Stimulated activated CD8-positive, alpha-beta memory T cell treated with anti-CD3 and anti-CD28 coated beads, Interleukin-12 subunit alpha, Interleukin-12 subunit beta, amount 100 ng/mL, for 24 hours (primary cell): ENCODE results near the gene TRPV5.

Source experiments
- DNase-seq: peaks from one replicate; pipeline ENCODE4 v3.0.0-alpha.2; 2020; ENCODE audit errors: extremely low read depth

Gene TRPV5

DNA sequence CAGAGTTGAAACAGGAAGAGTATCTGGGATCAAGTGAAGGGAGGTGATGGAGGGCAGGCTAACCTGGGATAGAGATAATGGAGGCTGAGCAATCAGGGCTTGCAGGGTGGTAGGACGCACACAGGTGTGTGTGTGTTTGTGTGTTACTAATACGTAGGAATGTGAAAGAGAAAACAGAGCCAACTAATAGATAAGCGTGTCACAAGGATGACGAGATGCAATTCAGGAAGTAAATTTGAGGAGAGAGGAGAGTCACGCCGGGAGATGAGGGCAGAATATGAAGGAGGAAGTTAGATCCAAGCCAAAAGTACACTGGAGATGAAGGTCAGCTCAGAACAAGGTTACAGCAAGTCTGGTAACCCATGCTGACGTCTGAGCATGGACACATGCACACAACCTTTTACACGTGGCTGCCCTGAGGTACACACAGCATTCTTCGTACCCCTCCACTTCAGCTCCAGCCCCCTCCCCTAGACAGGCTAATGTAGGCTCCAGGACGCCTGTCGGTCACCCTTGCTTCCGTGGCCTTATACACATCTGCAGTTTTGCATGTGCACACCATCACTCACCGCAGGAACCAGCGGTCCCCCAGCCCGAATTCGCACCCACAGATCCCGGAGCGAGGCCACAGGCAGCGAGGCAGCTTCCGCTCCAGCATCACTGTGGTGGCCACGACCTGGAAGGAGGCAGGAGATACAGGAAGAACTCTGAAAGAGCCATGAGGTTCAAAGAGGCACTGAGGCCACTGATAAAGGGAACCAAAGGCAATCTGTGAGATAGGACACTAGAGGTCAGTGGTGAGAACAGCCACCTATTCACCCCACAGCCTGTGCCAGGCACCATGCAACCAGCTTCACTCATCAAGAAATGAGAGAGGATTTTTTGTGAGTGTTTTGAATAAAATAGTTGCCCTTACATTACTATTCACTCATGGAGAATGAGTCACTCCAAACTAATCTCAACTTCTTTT is 24.3 kb downstream of the TRPV5 start:
- no peak for DNase-seq

DNA sequence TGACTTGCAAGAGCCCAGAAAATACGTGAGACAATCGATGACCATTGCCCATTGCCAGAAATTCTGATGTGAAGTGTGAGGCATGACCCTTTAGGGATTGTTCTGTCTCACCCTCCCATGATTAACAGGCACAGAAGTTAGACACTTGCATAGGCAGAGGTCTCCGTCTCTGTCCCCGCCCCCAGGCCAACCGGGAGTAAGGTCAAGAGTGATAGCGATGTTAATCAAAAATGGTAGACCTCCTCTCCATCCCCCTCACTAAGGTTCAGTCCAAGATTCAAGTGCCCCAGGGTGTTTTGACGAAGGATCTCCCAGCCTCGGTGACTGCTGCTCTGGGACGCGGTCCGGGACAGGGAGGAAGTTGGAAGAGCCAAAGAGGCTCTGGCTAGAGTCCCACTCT is 25.3 kb downstream of the TRPV5 start:
- no peak for DNase-seq

DNA sequence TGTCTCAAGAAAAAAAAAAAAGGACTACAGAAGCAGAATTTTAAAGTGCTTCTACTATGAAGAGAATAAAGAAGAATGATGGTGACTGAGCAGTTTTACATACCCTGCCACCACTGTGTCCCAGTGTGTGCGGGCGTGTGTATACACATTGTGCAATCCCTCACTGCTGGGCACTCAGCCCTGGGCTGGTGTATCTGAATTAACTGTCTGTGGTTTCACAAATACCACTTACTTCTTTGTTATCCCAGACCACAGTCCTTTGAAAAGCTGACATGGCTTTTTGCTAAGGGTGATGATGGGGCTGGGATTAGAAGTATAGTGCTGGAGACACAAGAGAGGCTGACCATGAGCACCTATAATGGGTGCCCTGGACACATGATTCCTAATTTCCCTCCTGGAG is 26.9 kb downstream of the TRPV5 start:
- DNase-seq: no peak

DNA sequence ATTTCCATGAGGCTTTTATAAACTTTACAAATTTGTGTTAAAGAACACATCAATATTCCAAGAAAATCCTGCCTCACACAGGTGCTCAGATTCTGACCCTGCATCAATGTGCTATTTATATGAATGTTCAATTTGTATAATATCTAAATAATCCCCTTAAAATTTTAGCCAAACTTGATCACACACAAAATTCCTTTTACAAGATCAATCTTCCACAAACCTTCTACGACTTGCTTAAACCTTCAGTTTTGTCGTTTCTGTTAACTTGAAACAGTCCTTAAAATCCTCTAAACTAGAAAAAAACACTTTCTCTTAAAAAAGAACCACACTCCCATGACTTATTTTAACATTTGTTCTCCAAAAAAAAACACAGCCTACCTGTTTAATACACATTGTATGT is 27.8 kb downstream of the TRPV5 start:
- no peak for DNase-seq

DNA sequence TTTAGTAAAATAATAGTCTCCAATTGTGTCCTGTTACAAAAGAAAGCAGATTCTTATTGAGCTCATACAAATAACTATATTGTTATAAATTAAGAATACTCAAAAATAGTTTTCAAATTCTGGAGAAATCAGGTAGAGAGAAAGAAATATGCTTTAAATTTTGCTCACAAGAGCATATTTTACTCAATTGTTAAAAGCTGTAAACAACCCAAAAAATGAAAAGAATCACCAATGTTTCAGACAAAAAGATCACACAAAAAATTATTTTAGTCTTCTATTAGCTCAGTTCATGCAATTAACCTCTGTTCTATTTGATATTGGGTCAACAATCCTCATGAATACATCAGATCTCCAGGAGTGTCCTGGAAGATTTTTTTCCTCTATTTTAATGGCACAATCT is 29.4 kb downstream of the TRPV5 start:
- no peak for DNase-seq

DNA sequence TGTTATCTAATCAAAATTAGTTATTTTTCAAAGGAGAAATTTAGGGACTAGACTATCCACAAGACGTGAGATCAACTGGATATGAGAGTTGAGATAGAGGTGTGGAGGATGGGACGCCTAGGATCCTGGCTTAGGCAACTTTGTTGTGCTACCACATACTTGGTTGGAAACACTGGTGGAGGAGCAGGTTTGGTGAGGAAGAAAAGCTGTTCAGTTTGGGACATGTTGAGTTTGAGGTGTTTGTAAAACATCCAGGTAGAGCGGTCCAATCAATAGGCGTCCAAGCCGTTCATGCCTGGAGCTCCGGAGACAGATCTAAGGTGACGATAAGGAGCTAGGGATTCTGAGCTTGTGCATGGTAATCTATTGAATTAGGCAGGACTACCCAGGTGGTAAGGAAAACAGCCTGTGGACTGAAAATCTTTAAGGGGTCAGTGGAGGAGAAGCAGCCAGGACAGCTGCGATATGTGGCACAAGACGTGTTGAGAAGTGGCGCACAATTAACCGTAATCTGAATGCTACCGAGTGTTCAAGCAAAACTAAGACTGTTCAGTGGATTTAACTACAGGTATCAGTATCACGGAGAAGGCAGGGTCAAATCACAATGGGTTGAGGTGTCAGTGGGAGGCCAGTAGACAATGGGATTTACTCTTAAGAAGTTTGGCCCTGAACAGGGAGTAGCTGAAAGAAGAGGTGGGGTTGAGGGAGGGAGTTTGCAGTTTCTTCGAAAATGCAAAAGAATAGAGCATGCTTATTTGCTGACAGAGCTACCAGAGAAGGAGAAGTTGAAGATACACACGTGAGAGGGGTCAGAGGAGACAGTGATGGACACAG is 31.9 kb downstream of the TRPV5 start:
- DNase-seq: no peak

DNA sequence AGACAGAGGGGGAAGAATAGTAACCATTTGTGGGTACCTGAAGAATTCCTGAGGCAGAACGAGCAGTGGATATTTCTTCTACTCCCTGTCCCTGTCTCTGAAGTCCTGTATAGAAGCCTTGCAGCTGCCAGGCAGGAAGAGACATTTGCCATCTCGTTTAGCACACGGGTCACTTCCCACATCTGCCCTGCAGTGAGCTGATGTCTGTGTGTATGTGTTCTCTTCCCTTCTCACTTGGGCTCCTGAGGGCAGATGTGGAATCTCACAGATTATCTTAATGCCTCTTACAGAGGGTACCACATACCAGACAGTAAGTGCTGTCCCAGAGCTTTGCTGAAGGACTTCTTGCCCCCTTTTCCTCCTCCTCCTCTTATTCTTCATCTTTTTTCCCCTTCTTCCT is 33.9 kb downstream of the TRPV5 start:
- no peak for DNase-seq

DNA sequence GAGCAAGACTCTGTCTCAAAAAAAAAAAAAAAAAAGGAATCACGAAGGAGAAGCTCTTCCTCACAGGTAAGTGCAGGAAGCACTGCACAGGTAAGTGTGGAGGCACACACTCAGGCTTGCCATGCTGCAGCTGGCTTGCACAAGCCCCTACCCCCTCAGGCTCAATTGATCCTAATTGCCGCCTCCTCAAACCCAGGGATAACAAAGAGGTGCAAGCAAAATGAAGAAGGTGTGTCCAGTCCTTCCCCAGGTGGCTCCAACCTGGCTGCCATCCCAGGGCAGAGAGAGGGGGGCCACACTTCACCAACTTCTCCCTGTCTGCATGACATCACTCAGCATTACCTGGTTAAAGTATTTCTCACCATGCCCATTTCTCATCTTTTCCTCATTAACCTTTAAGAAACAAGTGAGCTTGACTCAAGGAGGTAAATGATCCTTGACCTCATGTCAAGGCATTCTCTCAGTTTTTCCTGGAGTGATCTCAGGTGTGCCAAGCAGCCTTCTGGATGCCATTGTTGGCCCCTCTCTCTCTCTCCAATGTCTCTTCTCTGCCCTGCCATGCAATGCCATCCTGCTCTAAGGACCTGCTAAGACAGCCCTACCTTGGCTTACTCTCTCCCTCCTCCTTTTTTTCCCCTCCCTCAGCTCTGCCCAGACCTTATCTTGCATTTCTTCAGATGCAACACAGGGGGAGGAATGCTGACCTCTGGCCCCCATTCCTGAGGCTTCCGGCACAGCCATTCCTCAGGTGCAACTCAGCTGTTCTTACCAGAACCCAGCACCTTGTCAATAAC is 35.0 kb downstream of the TRPV5 start:
- DNase-seq: no peak

DNA sequence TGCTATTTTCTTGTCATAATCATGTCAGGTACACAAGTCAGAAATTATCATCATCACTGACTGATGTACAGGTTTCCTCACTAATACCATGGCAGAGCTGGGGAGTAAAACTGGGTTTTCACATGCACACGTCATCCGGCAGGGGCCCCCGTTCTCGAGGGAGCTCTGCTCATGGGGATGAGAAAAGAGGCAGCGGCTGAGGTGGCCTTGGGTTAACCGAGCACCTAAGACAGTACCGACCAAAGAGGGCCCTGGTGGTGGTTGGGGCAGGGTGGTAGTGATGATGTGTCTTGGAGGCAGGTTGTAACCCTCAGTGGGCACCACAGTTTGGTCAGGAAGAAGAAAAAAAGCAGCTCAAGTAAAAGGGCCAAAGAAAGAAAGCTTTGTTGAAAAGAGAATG is 35.9 kb downstream of the TRPV5 start:
- no peak for DNase-seq

DNA sequence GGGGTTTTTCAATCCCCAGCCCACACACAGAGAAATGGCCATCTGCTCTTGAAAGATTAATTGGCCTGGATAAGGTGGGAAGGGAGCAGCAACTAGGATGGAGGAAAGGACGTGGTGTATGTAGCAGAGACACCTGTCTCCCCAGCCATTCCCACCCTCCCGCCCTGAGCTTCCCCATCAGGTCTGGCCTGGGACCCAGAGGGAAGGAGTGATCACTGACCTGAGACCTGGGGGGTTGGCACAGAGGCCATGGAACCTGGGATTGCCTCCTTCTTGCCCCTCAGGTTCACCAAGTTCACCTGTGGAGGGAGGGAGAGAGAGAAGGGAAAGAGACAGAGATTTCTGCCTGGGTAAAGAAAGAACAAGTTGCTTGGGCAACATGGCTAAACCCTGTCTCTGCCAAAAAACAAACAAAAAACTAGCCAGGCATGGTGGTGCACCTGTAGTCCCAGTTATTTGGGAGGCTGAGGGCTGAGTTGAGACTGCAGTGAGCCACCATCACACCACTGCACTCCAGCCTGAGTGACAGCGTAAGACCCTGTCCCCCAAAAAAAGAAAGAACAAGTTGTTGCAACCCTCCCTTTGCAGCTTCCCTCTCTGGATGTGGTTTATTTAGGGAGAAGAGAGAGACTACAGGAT is 36.7 kb downstream of the TRPV5 start:
- DNase-seq: no peak

DNA sequence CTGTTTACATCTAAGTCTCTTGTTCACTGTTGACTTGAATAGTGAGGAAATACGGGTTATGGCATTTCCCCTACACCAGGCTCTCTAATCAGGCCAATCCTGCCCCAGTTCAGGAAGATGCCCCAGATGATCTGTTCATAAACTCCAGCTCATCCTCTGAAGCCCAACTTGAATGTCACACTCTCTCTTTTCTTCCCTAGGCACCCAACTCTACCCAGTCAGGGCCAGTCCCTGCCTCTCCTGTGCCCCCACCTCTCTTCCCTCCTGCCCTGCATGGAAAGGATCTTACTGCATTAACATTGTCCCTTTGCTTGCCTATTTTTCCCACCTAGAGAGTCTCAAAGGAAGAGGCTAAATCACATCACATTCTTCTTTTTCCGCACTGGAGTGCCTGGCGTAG is 37.4 kb downstream of the TRPV5 start:
- DNase-seq: no peak

DNA sequence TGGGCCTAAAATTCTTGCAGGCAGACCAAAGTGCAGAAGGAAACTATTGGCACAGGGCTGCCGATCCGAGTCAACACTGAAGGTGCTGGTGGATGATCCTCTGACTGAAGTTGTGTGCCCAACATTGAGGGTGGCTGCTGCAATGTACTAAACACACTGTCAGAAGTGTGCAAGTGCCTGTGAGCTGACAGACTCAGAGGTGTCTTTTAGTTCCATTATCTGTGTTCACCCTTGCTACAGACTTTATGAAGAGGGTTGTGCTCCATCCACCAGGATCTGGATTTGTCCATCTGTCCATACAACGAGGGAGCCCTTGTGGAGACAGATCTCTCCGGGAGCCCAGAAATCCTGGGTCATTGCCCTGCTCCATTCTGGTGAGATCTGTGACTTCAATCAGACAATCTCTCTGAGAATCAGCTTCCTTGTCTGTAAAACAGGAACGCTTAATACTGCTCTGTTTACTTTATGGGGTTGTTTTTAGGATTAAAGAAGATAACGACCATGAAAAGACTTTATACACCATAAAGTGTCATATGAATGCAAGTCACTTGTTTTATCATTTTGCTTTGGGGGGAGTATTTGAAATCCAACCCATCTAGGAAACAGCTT is 38.5 kb downstream of the TRPV5 start:
- DNase-seq: no peak

DNA sequence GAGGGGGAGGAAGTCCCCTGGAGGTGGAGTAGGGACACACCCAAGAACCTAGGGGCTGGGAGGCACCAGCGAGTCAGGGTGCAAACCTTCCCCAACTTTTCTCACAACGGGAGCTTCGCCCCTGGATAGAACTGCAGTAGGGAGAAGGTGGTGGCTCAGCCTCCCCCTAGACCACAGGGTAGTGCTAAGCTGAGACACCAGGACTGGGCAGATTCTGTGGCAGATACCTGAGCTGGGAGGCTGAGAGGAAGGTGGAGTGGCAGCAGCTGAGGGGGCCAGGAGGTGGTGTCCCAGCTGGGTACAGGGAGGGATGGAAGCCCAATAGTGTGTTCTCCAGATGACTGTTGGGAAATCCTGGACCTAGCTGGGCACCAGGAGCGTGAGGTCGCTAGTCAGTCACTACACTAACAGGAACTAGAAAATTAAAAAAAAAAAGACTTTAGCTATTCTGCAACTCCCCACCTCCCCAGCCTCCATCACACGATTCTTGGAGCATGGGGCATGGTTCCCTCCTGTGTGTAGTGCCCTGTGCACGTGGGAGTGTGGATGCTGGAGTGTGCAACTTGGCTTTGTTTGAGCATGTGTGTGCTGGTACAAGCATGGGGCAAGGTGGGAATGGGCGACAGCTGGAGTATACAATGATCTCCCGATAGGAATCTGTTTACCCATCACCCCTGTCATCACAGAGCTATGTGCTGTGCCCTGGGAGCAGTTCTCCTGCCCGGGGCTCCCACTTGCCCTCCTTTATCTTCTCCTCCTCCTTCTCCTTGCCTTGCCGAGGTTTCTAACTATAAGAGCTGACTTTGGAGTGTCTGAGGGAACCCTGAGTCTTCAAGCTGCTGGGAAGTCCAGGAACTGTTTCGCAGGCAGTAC is 39.2 kb downstream of the TRPV5 start:
- DNase-seq: no peak

DNA sequence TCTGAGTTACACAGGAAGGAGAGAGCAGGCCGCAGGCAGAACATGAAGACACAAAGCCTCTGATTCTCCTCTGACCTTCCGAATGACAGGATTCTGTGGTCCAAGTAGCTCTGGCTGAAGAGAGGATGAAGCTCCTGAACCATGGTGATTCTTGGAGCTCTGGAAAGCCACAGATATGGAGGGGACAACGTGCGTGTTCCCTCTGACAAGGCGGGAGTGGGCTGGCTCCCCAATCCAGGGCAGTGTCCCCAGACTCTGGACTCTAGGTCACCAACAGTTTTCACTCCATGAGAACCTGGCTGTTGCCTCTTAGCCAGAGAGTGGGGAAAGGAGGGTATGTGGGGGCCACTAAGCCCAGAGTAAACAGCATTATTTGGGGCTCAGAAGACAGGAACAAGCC is 40.6 kb downstream of the TRPV5 start:
- DNase-seq: no peak

DNA sequence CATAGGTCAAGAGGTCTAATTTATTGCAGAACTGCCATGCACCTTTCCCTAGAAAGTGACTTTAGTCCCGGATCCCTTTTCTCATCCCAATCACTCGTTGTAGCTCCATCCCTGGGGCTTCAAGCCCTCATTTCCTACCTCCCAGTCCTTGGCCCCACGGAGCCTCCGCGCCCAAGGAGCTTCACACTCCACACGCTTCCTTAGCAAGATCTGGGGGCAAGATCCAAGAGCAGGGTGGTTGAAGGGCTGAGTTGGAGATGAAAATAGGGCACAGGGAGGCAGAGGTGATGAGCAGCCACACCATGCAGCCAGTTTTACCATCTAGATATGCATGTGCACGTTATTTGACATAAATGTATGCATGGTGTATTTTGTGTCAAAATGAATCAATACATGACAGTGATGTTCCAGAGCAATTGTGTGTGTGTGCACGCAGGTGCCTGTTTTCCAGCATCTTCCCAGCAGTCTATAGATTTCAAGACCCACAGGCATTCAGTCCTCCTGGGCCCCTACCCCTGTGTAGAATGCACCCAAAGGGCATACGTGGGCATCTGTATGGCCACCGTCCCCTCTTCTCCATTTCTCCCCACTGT is 42.0 kb downstream of the TRPV5 start:
- DNase-seq: no peak

DNA sequence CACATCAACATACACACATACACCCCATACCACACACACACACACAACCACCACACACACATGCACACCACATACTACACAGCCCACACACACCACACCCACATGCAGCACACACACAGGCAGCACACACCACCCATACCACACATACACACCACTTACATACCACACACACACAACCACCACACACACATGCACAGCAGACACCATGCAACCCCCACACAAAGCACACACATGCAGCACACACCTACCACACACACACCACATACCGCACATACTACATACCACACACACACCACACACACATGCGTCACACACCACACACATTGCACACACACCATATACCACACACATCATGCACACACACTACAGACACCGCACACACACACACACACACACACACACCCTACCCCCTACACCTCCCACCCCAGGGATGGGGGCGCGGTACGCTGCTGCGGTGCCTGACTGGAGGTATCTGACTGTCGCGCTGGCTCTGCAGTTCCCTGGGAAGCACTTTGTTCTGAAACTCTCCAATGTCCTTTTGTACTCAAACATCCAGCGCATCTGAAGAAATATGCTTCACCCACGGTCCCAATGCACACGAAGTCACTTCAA is 42.6 kb downstream of the TRPV5 start:
- no peak for DNase-seq

DNA sequence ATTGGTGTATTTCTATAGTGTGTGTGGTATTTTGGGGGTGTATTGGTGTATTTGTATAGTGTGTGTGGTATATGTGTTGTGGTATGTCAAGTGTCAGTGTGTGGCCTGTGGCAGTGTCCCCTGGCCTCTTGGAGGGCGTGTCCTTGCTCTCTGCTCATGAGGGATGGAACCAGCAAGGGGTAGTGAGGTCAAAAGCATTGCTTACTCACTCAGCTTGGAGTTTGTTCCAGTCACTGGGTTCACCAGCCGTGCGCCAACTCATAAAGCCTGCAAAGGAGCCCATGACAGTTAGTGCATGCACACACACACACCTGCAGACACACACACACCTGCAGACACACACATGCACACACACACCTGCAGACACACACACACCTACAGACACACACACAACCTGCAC is 43.7 kb downstream of the TRPV5 start:
- no peak for DNase-seq

DNA sequence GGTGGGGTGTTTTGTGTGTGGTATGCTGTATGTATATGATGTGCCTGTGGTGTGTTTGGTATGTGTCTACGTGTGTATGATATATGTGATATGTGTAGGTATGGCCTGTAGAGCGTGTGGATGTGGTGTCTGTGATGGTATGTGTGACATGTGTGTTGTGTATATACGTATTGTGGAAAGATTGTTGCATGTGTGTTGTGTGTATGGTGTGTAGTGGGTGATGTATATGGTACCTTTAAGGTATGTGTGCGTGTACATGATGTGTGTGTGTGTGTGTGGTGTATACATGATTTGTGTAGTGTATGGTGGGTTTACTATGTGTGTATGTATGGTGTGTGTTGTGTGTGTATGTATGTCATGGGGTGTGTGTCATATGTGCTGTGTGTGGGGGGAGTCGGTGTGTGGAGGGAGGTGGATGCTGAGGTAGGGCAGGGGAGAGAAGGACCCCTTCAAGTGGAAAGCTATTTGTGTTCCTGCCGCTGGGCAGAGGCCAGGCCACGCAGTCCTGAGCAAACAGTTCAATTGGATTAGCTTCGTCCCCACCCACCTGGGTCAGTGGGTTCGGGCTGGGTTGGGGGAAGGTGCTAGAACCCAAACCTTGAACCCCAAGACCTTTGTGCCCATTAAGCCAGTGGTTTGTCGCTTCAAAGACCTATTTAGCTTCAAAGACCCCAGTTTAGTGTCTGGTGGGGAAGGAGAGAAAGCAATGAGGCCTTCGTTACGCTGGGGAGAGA is 46.1 kb downstream of the TRPV5 start:
- DNase-seq: no peak

DNA sequence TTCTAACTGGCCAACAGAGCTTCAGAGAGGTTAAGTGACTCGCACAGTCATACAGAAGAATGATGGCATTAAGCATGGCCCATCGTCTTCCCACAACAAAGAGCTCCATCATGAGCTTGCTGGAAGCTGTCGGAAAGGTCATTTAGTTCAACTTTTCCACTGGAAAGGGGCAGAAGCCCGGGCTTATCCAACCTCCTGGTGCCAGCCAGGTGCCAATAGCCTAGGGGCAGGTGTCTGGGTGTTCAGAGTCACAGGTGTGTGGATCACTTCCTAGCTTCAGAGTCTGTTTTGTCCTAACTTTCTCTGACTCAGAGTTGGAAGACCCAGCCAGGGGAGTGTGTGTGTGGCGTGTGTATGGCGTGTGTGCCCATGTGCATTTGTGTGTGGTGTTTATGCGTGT is 46.7 kb downstream of the TRPV5 start:
- DNase-seq: no peak
